ENCODE measurements around the gene DACT2. TPM values are rescaled to one million over a fixed set of nuclear protein-coding genes. Genes with fewer than 3 reads are reported as not detected.

DACT2 gene
- total and polyA plus RNA-seq, 9 of the 15 experiments (the other 6 are each of a cell fraction or from before 2014, with no cell fraction given): not detected

- 1% methylated on average over 21 of the region's 21 CpGs for WGBS (ENCODE audit: insufficient coverage, low coverage, missing lambda C conversion rate)
- Histone ChIP-seq H2AFZ (ENCODE audit: low read depth, low read length) (no peak overlapping the region), H3K4me3 (no peak overlapping the region), H3K4me2 (ENCODE audit: insufficient read depth, low read length) (no peak overlapping the region), H3K9me1 (ENCODE audit: control insufficient read depth, insufficient read depth, low read length) (no peaks in the 10 kb centered on the region), H3K36me3 (ENCODE audit: control insufficient read depth, insufficient read depth, low read length) (no peaks in the 10 kb centered on the region), H3K79me2 (ENCODE audit: control insufficient read depth, insufficient read depth, low read length) (no peaks in the 10 kb centered on the region), H3K27me3 (ENCODE audit: control insufficient read depth in 2 of 2, insufficient read depth in 2 of 2, low read length in 2 of 2) (peaks cover 75 to 99% of the 10 kb centered on the region in 2 experiments), H4K20me1 (replicated peaks; ENCODE audit: control insufficient read depth, insufficient read depth, low read length) (peaks cover 12% of the 10 kb centered on the region), H3K27ac (ENCODE audit: extremely low read depth, low read depth, low read length) (no peak overlapping the region), H3K9me3 (replicated peaks; ENCODE audit: control insufficient read depth, insufficient read depth, low read depth, low read length) (no peaks in the 10 kb centered on the region), H3K4me1 (replicated peaks in 1 of 2; ENCODE audit: control insufficient read depth in 2 of 2, insufficient read depth in 2 of 2, low read length in 2 of 2) (peaks cover 0 to 7% of the 10 kb centered on the region in 2 experiments; a peak in 1 of 5 replicates), H3K9ac (ENCODE audit: insufficient read depth in 1 of 2, low read depth in 2 of 2, low read length in 2 of 2) (no peak overlapping the region)
- TF ChIP-seq ETS2 (tag; IDR thresholded peaks at IDR 0.05; ENCODE audit: borderline replicate concordance, poor library complexity, severe bottlenecking): no peak
- no peak for TF ChIP-seq SLC30A9 (CRISPR knock-in tag; IDR thresholded peaks at IDR 0.05)
- no peak for TF ChIP-seq CHD4 (IDR thresholded peaks at IDR 0.05; ENCODE audit: insufficient read depth, insufficient replicate concordance, low read depth, low read length, poor library complexity, severe bottlenecking)
- no peak for TF ChIP-seq RFX1 (IDR thresholded peaks at IDR 0.05)
- no peak for TF ChIP-seq RBFOX2 (IDR thresholded peaks at IDR 0.05; ENCODE audit: low read depth, low read length)
- TF ChIP-seq, protein P1, sequence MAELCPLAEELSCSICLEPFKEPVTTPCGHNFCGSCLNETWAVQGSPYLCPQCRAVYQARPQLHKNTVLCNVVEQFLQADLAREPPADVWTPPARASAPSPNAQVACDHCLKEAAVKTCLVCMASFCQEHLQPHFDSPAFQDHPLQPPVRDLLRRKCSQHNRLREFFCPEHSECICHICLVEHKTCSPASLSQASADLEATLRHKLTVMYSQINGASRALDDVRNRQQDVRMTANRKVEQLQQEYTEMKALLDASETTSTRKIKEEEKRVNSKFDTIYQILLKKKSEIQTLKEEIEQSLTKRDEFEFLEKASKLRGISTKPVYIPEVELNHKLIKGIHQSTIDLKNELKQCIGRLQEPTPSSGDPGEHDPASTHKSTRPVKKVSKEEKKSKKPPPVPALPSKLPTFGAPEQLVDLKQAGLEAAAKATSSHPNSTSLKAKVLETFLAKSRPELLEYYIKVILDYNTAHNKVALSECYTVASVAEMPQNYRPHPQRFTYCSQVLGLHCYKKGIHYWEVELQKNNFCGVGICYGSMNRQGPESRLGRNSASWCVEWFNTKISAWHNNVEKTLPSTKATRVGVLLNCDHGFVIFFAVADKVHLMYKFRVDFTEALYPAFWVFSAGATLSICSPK (IDR thresholded peaks at IDR 0.05; ENCODE audit: borderline replicate concordance): no peak
- no peak for TF ChIP-seq CTCFL (IDR thresholded peaks at IDR 0.05; ENCODE audit: borderline replicate concordance, insufficient read depth, low read depth, low read length, poor library complexity, severe bottlenecking)
- no peak for TF ChIP-seq KAT7 (CRISPR knock-in tag; IDR thresholded peaks at IDR 0.05; ENCODE audit: borderline replicate concordance)
- no peak for TF ChIP-seq PML (IDR thresholded peaks at IDR 0.05; ENCODE audit: low read length)
- TF ChIP-seq, protein P2, sequence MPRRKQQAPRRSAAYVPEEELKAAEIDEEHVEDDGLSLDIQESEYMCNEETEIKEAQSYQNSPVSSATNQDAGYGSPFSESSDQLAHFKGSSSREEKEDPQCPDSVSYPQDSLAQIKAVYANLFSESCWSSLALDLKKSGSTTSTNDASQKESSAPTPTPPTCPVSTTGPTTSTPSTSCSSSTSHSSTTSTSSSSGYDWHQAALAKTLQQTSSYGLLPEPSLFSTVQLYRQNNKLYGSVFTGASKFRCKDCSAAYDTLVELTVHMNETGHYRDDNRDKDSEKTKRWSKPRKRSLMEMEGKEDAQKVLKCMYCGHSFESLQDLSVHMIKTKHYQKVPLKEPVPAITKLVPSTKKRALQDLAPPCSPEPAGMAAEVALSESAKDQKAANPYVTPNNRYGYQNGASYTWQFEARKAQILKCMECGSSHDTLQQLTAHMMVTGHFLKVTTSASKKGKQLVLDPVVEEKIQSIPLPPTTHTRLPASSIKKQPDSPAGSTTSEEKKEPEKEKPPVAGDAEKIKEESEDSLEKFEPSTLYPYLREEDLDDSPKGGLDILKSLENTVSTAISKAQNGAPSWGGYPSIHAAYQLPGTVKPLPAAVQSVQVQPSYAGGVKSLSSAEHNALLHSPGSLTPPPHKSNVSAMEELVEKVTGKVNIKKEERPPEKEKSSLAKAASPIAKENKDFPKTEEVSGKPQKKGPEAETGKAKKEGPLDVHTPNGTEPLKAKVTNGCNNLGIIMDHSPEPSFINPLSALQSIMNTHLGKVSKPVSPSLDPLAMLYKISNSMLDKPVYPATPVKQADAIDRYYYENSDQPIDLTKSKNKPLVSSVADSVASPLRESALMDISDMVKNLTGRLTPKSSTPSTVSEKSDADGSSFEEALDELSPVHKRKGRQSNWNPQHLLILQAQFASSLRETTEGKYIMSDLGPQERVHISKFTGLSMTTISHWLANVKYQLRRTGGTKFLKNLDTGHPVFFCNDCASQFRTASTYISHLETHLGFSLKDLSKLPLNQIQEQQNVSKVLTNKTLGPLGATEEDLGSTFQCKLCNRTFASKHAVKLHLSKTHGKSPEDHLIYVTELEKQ (CRISPR knock-in tag; IDR thresholded peaks at IDR 0.05): no peak
- TF ChIP-seq XRCC3 (IDR thresholded peaks at IDR 0.05): no peak
- TF ChIP-seq TCF3 (CRISPR knock-in tag; IDR thresholded peaks at IDR 0.05): no peak
- TF ChIP-seq IRF2 (CRISPR knock-in tag; IDR thresholded peaks at IDR 0.05): no peak
- TF ChIP-seq, protein P3, sequence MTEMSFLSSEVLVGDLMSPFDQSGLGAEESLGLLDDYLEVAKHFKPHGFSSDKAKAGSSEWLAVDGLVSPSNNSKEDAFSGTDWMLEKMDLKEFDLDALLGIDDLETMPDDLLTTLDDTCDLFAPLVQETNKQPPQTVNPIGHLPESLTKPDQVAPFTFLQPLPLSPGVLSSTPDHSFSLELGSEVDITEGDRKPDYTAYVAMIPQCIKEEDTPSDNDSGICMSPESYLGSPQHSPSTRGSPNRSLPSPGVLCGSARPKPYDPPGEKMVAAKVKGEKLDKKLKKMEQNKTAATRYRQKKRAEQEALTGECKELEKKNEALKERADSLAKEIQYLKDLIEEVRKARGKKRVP (CRISPR knock-in tag; IDR thresholded peaks at IDR 0.05): no peak
- BruUV-seq (replicated peaks): no TSS peak
- ChIA-PET CTCF (ENCODE audit: low intra/inter-chr PET ratio) (no interaction called here), POLR2A (no interaction called here)
- intact Hi-C loops (cut with micrococcal nuclease): no loop called here
- DNase-seq (ENCODE audit: extremely low read depth in 1 of 4, low spot score in 3 of 4): no peak
- in situ Hi-C loops (cut with MboI): no loop called here
- ATAC-seq: no peak
- no peak for FAIRE-seq
Observed at GRCh38 chr6:168279403-168279935, 40.1 kb downstream of the DACT2 start.
